Measurements from ENCODE around the gene OSMR. TPM values are rescaled to one million over a fixed set of nuclear protein-coding genes. Genes with fewer than 3 reads are reported as not detected.

OSMR gene
- total RNA-seq, 4 donors from 2014 or later: 32.5 to 52.6 (median 42.6) TPM

DNA sequence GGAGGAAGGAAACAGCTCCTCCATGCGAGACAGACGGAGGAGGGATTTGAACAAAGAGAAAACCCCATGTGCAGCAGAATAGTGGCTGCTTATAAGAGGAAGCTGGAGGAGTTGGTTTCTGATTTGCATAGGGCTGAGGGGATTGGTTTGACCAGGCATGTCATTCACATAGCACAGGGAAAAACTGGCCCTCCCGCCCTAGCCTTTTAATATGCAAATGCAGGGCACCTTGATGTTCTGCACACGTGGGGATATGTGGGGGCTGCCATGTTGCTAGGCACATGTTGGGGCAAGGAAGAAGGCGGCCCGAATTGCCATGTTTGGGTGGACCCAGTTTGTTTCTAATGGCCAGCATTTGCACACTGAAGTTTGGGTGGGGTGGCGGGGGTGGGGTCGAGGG lies 42.2 kb downstream of the OSMR start:
- WGBS, 2 donors (ENCODE audit: low coverage in 1 of 2): 74 to 100% methylated on average over 1 to 7 of the region's 8 CpGs
- no peak overlapping the region for H3K27ac ChIP-seq
- no peak overlapping the region for H3K4me3 ChIP-seq
- H3K36me3 ChIP-seq: peaks cover 0 to 75% of the 10 kb centered on the region in 2 donors
- no peaks in the 10 kb centered on the region for H3K4me1 ChIP-seq
- H3K27me3 ChIP-seq: no peaks in the 10 kb centered on the region
- ATAC-seq: no peak
- no peaks in the 10 kb centered on the region for H3K9me3 ChIP-seq
- no peak for TF ChIP-seq POLR2A (IDR thresholded peaks at IDR 0.05)
- TF ChIP-seq, protein P1, sequence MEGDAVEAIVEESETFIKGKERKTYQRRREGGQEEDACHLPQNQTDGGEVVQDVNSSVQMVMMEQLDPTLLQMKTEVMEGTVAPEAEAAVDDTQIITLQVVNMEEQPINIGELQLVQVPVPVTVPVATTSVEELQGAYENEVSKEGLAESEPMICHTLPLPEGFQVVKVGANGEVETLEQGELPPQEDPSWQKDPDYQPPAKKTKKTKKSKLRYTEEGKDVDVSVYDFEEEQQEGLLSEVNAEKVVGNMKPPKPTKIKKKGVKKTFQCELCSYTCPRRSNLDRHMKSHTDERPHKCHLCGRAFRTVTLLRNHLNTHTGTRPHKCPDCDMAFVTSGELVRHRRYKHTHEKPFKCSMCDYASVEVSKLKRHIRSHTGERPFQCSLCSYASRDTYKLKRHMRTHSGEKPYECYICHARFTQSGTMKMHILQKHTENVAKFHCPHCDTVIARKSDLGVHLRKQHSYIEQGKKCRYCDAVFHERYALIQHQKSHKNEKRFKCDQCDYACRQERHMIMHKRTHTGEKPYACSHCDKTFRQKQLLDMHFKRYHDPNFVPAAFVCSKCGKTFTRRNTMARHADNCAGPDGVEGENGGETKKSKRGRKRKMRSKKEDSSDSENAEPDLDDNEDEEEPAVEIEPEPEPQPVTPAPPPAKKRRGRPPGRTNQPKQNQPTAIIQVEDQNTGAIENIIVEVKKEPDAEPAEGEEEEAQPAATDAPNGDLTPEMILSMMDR (IDR thresholded peaks at IDR 0.05): no peak
- no peak for TF ChIP-seq POLR2AphosphoS5 (IDR thresholded peaks at IDR 0.05)
- no peak for TF ChIP-seq EP300 (IDR thresholded peaks at IDR 0.05)

DNA sequence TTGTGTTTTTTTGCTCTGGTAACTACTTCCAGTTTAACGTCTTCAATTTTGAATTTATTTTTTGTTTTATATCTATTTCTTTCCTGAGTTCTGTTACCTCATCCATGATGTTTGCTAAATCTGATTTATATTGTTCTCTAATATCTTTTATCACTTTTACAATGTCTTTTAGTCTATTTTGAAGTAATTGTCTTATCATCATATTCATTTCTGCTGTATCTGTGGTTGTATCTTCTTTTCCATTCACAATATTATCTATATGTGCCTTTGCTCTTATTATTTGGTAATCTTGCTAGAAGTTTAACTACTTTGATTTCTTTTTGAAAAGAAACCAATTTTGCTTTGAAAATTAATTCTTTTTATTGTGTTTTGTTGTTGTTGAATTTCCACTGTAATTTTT lies 43.6 kb downstream of the OSMR start:
- no peaks in the 10 kb centered on the region for H3K9me3 ChIP-seq
- no peak overlapping the region for H3K4me3 ChIP-seq
- TF ChIP-seq POLR2A (IDR thresholded peaks at IDR 0.05): no peak
- no peak for TF ChIP-seq POLR2AphosphoS5 (IDR thresholded peaks at IDR 0.05)
- TF ChIP-seq EP300 (IDR thresholded peaks at IDR 0.05): no peak
- TF ChIP-seq, protein P1 (IDR thresholded peaks at IDR 0.05): no peak
- no peak overlapping the region for H3K27ac ChIP-seq
- ATAC-seq: no peak
- H3K4me1 ChIP-seq: no peaks in the 10 kb centered on the region
- no peaks in the 10 kb centered on the region for H3K27me3 ChIP-seq
- peaks cover 0 to 61% of the 10 kb centered on the region in 2 donors for H3K36me3 ChIP-seq
- 92 to 100% methylated on average over 1 of the region's 1 CpG for WGBS, 2 donors (ENCODE audit: low coverage in 1 of 2)

DNA sequence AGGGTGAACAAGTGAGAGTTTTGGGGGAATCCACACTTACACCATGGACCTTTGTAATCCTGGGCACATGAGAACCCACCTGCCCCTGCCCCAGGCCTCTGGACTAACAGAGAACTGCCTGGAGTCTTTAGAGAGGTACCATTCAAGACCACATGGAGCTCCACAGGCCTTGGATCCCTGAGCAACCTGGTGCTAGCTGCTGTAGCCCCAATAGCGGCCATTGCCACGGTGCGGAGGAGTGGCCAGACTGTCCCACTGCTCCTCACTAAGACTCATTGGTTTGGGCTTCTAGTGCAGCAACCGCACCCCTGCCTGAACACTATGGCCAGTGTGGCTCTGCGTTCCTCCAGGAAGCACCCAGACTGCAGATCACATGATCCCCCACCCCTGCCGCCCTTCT lies 45.8 kb downstream of the OSMR start:
- H3K36me3 ChIP-seq: peaks cover 0 to 40% of the 10 kb centered on the region in 2 donors
- no peak for TF ChIP-seq POLR2A (IDR thresholded peaks at IDR 0.05)
- TF ChIP-seq POLR2AphosphoS5 (IDR thresholded peaks at IDR 0.05): no peak
- TF ChIP-seq EP300 (IDR thresholded peaks at IDR 0.05): no peak
- TF ChIP-seq, protein P1 (IDR thresholded peaks at IDR 0.05): no peak
- peaks cover 0 to 12% (median 0%) of the 10 kb centered on the region in 3 donors for H3K9me3 ChIP-seq
- WGBS, 2 donors (ENCODE audit: low coverage in 1 of 2): 100% methylated on average over 1 of the region's 6 CpGs; no CpG with 5 or more reads in 1 of the 2 donors
- H3K27me3 ChIP-seq: no peaks in the 10 kb centered on the region
- no peaks in the 10 kb centered on the region for H3K4me1 ChIP-seq
- no peak overlapping the region for H3K4me3 ChIP-seq
- no peak for ATAC-seq
- H3K27ac ChIP-seq: no peak overlapping the region

DNA sequence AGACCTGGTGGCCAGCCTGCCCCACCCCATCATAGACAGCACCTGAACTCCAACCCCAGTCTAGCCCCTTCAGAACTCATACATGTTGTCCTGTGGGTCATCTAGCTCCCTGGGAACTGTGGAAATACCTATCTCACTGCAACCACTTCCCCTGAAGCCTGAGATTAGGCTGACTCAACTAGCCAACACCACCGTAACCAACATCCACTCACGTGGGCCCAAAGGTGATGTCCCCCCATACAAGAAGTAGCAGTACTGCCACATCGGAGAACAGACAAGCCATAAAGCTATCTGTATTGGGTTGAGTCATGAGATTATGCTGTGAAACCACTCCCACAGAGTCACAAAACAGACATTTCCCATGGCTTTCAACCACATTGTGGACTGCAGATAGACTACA lies 46.6 kb downstream of the OSMR start:
- Histone ChIP-seq H3K4me3 (no peak overlapping the region), H3K9me3 (peaks cover 0 to 14% (median 0%) of the 10 kb centered on the region in 3 donors), H3K4me1 (no peaks in the 10 kb centered on the region), H3K36me3 (peaks cover 0 to 32% of the 10 kb centered on the region in 2 donors), H3K27me3 (no peaks in the 10 kb centered on the region), H3K27ac (no peak overlapping the region)
- TF ChIP-seq POLR2A (IDR thresholded peaks at IDR 0.05): no peak
- TF ChIP-seq, protein P1 (IDR thresholded peaks at IDR 0.05): no peak
- 100% methylated on average over 2 of the region's 3 CpGs; no CpG with 5 or more reads in 1 of the 2 donors for WGBS, 2 donors (ENCODE audit: low coverage in 1 of 2)
- ATAC-seq: no peak

GRCh38 chr5:38896760-38897159 lies 50.9 kb downstream of the OSMR start:
- Histone ChIP-seq H3K36me3 (peaks cover 0 to 40% of the 10 kb centered on the region in 2 donors), H3K4me3 (no peak overlapping the region), H3K4me1 (no peaks in the 10 kb centered on the region), H3K27me3 (no peaks in the 10 kb centered on the region), H3K9me3 (peaks cover 0 to 14% (median 0%) of the 10 kb centered on the region in 3 donors), H3K27ac (no peak overlapping the region)
- no peak for ATAC-seq
- TF ChIP-seq POLR2A (IDR thresholded peaks at IDR 0.05): no peak
- 89 to 100% methylated on average over 2 to 3 of the region's 3 CpGs for WGBS, 2 donors (ENCODE audit: low coverage in 1 of 2)

All from gastroesophageal sphincter (tissue), 4 donors.